Mucosa of rectum (tissue), 2 donors: ENCODE results near the gene NTSR2.
"Not testable (repeated sequence)": the region's sequence is repeated elsewhere in the genome, so short reads cannot be mapped to it uniquely, and the experiment has no call there.

Experiments
- H3K27ac ChIP-seq, 2 donors: one replicate each; pipeline ENCODE4 v1.7.0; 2013; ENCODE audit warnings: inconsistent platforms in 2 of 2, low read depth in 2 of 2, low read length in 2 of 2
- H3K27me3 ChIP-seq, 2 donors: one replicate each; pipeline ENCODE4 v1.7.0; 2013; ENCODE audit warnings: low read length in 2 of 2; ENCODE audit not compliant: control insufficient read depth in 2 of 2, insufficient read depth in 2 of 2
- H3K36me3 ChIP-seq, 2 donors: one replicate each; pipeline ENCODE4 v1.7.0; 2013; ENCODE audit warnings: low read length in 2 of 2; ENCODE audit not compliant: control insufficient read depth in 2 of 2, insufficient read depth in 2 of 2
- H3K4me1 ChIP-seq, 2 donors: one replicate each; pipeline ENCODE4 v1.7.0; 2013; ENCODE audit warnings: low read length in 2 of 2, mild to moderate bottlenecking in 1 of 2; ENCODE audit not compliant: control insufficient read depth in 2 of 2, insufficient read depth in 2 of 2
- H3K4me3 ChIP-seq, 2 donors: one replicate each; pipeline ENCODE4 v1.7.0; 2013; ENCODE audit warnings: low read length in 2 of 2
- H3K9ac ChIP-seq, 2 donors: one replicate each; pipeline ENCODE4 v1.7.0; 2013; ENCODE audit warnings: low read length in 2 of 2, low read depth in 1 of 2, mild to moderate bottlenecking in 1 of 2
- H3K9me3 ChIP-seq, 2 donors: one replicate each; pipeline ENCODE4 v1.7.0; 2013; ENCODE audit warnings: low read length in 2 of 2; ENCODE audit not compliant: control insufficient read depth in 2 of 2
- donor health status: healthy.
- donor health status: Normal muscosa, but diverticular disease.

Gene NTSR2

DNA sequence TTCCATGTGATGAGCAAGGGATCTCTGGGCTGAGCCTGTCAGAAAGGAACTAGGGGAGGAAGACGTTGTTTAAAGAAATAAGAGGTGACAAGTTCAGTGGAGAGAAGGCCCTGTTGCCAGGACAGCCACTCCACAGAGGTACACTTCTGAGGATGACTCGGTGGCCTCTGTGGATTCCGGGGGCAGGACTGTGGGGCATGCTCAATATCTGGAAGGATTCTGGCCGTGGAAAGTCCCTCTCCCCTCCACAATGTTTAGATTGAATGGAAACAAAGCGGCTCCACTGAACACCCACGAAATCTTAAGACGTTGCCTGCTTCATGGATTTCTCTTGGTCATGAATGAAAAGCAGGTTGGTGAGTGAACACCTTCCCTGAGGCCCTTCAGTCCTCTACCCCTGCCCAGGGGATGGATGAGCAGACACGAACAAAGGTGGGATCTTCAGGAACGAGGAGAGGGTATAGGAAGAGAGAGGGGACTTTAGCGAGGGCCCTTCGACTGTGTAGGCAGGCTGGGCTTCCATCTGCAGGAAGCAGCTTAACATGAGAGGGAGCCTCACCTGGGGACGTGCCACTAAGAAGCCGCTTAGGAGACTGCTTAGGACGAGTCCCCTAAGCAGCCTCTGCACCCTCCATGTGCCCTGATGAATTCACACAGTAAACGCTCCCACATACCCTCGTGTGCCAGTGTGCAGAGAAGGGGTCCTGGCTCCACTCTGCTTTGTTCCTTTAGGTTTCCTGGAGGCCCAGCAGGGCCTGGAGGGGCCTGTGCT is 1.9 kb downstream of the NTSR2 start:
- H3K27me3 ChIP-seq = peaks cover 5 to 6% of the 10 kb centered on the region in 2 donors
- H3K9ac ChIP-seq = no peak overlapping the region
- H3K27ac ChIP-seq = no peak overlapping the region

DNA sequence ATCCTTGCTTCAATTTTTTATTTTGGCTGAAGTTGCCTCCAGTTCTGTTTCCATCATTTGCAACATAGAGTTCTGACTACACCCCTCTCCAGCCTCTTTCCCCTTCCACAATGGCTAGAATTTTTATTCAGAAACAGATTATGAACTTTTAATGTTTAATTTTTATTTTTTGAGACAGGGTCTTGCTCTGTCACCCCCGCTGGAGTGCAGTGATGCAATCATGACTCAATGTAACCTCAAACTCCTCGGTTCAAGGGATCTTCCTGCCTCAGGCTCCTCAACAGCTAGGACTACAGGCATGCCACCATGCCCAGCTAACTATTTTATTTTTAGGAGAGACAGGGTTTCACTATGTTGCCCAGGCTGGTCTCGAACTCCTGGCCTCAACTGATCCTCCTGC is 2.8 kb downstream of the NTSR2 start:
- Histone ChIP-seq H3K27ac (no peak overlapping the region), H3K4me1 (no peaks in the 10 kb centered on the region), H3K27me3 (peaks cover 5 to 6% of the 10 kb centered on the region in 2 donors), H3K9me3 (no peaks in the 10 kb centered on the region), H3K9ac (no peak overlapping the region), H3K36me3 (no peaks in the 10 kb centered on the region), H3K4me3 (no peak overlapping the region)

More for the DNA sequence above, 1.9 kb downstream of the NTSR2 start:
- H3K36me3 ChIP-seq = no peaks in the 10 kb centered on the region
- no peaks in the 10 kb centered on the region for H3K9me3 ChIP-seq
- no peak overlapping the region for H3K4me3 ChIP-seq
- H3K4me1 ChIP-seq = no peaks in the 10 kb centered on the region

DNA sequence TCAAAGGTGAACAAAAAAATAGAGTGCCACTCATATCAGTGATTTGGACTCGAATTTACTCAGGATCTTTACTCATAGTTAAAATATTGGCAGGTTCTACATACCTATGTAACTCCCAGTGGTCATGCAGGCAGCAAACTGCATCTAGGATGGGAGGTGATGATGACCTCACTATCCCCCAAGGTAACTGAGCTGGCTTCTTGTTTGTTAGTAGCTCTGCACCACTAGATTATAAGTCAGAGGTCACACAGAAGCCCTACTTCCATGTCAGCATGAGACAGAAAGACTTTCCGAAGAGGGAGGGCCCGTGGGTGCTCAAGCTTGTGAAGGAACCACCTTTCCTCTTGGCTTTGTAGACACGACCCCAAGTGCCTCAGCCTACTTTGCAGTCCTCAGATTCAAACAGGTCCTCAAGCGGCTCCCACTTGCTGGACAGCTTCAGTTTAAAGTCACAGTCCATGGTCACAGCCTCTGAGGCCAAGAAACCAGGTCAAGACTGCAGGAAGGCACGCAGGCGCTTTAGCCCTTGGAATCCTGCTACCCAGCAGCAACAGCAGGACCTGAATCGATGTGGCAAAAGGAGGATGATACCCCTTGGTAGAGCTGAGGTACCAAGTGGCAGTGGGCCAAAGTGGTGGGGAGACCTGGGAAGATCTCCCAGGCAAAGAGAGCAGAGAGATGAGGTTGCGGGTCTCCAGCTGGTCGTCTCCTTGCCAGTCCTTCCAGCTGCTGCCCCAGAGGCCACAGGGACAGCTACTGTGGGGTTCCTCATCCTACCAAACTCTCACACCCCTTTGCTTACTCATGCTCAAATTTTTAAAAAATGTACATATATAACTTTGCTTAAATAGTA is 4.3 kb downstream of the NTSR2 start:
- H3K27ac ChIP-seq = no peak overlapping the region
- no peaks in the 10 kb centered on the region for H3K4me1 ChIP-seq
- no peak overlapping the region for H3K9ac ChIP-seq
- H3K27me3 ChIP-seq = peaks cover 3 to 6% of the 10 kb centered on the region in 2 donors
- H3K4me3 ChIP-seq = no peak overlapping the region
- H3K36me3 ChIP-seq = no peaks in the 10 kb centered on the region
- H3K9me3 ChIP-seq = no peaks in the 10 kb centered on the region

DNA sequence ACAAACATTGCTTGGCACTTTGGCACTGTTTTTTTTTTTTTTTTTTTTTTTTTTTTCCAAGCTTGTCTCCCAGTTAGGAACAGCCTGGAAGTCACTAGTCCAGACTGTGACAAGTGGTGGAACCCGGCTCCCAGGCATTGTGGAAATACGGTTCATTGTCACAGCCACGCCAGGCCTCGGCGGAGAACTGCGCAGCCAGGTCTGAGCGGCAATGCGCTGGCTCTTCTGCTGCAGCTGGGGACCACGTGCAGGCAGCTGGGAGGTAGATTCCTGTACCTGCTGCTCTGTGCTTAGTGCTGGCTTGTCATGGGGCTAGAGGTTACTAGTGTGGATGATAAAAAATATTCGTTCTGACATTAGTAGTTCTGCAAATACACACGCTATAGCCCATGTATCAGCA is 5.0 kb downstream of the NTSR2 start:
- Histone ChIP-seq H3K27ac (no peak overlapping the region), H3K36me3 (no peaks in the 10 kb centered on the region), H3K9ac (no peak overlapping the region), H3K9me3 (no peaks in the 10 kb centered on the region), H3K4me3 (no peak overlapping the region), H3K27me3 (peaks cover under 1 to 6% of the 10 kb centered on the region in 2 donors), H3K4me1 (no peaks in the 10 kb centered on the region)

DNA sequence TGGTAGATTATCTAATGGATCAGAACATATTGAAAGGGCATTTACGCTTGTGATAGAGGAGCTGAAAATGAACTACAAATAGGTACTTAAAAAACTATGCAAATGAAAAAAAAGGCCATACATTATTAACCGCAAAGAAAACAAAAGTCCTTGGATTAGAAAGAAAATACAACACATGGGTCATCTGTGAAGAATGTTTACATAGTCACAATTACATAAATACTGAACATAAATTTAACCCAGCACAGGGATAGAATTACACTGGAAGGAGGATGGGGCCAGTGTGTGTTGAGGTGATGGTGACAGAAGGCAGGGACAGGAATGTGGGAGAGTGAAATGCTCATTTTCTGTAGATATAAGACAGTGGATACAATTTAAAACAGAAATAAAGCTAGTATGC is 6.6 kb downstream of the NTSR2 start:
- H3K36me3 ChIP-seq = no peaks in the 10 kb centered on the region
- H3K4me3 ChIP-seq = no peak overlapping the region
- H3K27me3 ChIP-seq = peaks cover 0 to 6% of the 10 kb centered on the region in 2 donors
- H3K27ac ChIP-seq = no peak overlapping the region
- H3K9me3 ChIP-seq = no peaks in the 10 kb centered on the region
- H3K4me1 ChIP-seq = no peaks in the 10 kb centered on the region
- H3K9ac ChIP-seq = no peak overlapping the region

DNA sequence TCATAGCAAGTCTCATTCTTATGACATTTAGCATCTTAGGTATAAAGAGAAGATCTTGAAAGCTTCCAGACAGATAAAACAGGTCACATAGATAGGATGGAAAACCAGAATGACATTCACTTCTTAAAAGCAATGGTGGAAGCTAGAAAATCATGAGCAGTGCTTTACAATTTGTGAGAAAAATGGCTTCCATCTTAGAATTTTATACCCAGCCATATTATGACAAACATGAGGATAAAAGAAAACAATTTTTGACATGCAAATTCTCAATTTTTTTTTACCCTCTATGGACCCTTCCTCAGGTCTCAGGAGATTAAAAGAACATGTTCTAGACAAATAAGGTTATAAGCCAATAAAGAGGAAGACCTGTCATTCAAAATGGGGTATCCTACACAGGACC is 7.1 kb downstream of the NTSR2 start:
- Histone ChIP-seq H3K27ac (no peak overlapping the region), H3K9me3 (no peaks in the 10 kb centered on the region), H3K9ac (no peak overlapping the region), H3K4me3 (no peak overlapping the region), H3K36me3 (no peaks in the 10 kb centered on the region), H3K27me3 (peaks cover 0 to 4% of the 10 kb centered on the region in 2 donors), H3K4me1 (no peaks in the 10 kb centered on the region)

DNA sequence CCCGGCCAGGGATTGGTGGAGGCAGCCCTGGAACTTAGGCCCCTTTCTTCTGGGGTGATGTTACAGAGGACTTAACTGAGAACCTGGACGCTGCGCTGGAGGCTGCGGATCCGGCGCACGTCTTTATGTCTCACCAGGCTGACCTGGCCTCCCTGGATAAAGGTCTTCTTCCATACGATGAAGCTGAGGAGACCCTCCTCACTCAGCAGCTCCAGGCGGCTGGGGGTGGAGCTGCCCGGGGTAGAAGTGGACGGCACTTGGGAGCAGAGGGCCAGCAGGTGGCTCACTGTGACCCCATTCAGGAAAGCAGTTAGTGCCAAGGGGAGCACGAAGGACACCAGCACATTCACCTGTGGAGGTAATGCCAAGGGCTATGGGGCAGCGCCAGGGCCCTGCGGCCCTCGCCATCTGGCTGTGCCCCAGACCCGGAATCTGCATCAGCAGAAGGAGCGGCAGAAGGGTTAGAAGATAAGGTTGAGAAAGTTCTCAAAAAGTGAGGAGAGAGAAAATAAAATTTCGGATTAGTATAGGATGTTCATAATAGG is 8.0 kb downstream of the NTSR2 start:
- H3K4me3 ChIP-seq = no peak overlapping the region
- H3K9ac ChIP-seq = no peak overlapping the region
- H3K9me3 ChIP-seq = no peaks in the 10 kb centered on the region
- H3K27ac ChIP-seq = no peak overlapping the region
- H3K4me1 ChIP-seq = no peaks in the 10 kb centered on the region
- no peaks in the 10 kb centered on the region for H3K27me3 ChIP-seq
- no peaks in the 10 kb centered on the region for H3K36me3 ChIP-seq

DNA sequence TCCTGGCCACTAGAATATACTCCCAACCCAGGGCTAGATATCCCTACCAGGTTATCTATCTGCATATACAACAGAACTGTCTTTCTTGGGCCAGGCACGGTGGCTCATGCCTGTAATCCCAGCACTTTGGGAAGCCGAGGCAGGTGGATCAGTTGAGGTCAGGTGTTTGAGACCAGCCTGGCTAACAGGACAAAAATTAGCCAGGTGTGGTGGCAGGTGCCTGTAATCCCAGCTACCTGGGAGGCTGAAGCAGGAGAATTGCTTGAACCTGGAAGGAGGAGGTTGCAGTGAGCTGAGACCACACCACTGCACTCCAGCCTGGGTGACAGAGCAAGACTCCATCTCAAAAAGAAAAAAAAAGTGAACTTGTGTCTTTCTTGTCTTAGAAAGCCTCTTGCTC is 9.6 kb downstream of the NTSR2 start:
- not testable (repeated sequence) for H3K27ac ChIP-seq, H3K9ac ChIP-seq, H3K4me3 ChIP-seq, H3K4me1 ChIP-seq, H3K27me3 ChIP-seq, H3K36me3 ChIP-seq, H3K9me3 ChIP-seq

DNA sequence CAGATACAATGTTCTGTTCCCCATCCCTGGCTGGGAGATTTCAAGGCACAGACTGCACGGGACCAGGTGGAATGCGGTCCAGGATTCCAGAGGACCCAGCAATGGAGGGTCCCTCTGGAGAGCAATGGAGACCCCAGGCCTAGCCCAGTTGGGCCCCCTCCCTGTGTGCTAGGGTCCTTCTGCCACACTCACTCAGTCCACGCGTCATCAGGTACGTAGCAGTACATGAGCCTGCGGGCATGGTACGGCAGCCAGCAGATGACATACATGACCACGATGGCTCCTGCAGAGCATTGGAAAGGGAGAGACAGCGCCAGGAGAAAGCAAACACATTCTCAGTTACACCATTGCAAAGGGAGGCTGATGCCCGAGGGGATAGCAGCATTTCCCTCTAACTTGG is 10.1 kb downstream of the NTSR2 start:
- H3K9ac ChIP-seq = no peak overlapping the region

DNA sequence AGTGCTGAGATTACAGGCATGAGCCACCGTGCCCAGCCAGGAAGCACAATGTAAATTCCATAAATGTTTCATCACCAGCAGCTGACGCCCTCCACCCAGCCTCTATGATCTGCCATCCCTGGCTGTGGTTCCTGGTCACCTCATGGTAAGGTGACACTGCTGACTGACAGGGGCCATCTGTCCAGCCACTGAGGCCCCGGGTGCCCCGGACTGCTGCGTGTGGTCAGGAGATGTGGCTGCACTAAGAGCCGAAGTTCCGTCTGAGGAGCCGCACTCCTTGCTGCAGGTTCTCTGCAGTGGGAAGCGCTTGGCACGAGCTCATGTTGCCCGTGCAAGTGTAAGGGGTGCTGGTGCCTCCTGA is 10.9 kb downstream of the NTSR2 start:
- no peak overlapping the region for H3K4me3 ChIP-seq
- no peaks in the 10 kb centered on the region for H3K9me3 ChIP-seq
- no peaks in the 10 kb centered on the region for H3K36me3 ChIP-seq
- H3K4me1 ChIP-seq = no peaks in the 10 kb centered on the region
- H3K27ac ChIP-seq = no peak overlapping the region
- no peaks in the 10 kb centered on the region for H3K27me3 ChIP-seq
- no peak overlapping the region for H3K9ac ChIP-seq

More for the DNA sequence above, 10.1 kb downstream of the NTSR2 start:
- Histone ChIP-seq H3K27me3 (no peaks in the 10 kb centered on the region), H3K9me3 (no peaks in the 10 kb centered on the region), H3K27ac (no peak overlapping the region), H3K4me3 (no peak overlapping the region), H3K36me3 (no peaks in the 10 kb centered on the region), H3K4me1 (no peaks in the 10 kb centered on the region)
